CD4-positive, CD25-positive, alpha-beta regulatory T cell (primary cell): ENCODE measurements around the gene ALKBH6. TPM values are rescaled to one million over a fixed set of nuclear protein-coding genes. Genes with fewer than 3 reads are reported as not detected.
A peak's percentile ranks its signal among the peaks of the same experiment; 100 is the strongest.

Experiments
- ATAC-seq, 2 donors: fragments of 150-1000 bp; cut with Tn5 transposase; one replicate each; pipeline ENCODE4 v1.10.0; 2021; ENCODE audit warnings: low read depth in 2 of 2, moderate number of reproducible peaks in 2 of 2, moderate library complexity in 1 of 2
- DNase-seq, 3 donors: peaks; one replicate each; pipeline versions ENCODE4 v3.0.0 to v3.0.0-alpha.2; 2012 to 2022; ENCODE audit warnings: mixed read lengths in 1 of 3
- H3K27ac ChIP-seq: one replicate; pipeline ENCODE4 v1.7.0; 2013; ENCODE audit warnings: mild to moderate bottlenecking, low read length; ENCODE audit not compliant: insufficient read depth, poor library complexity, severe bottlenecking
- H3K27me3 ChIP-seq: one replicate; pipeline ENCODE4 v1.7.0; 2013; ENCODE audit warnings: low read length; ENCODE audit not compliant: control insufficient read depth, insufficient read depth
- H3K36me3 ChIP-seq: one replicate; pipeline ENCODE4 v1.7.0; 2013; ENCODE audit warnings: mild to moderate bottlenecking, low read length, moderate library complexity; ENCODE audit not compliant: control insufficient read depth, insufficient read depth
- H3K4me1 ChIP-seq: 2 replicates; pipeline ENCODE4 v1.7.0; 2013; ENCODE audit warnings: mild to moderate bottlenecking, low read length; ENCODE audit not compliant: insufficient read depth, control insufficient read depth, poor library complexity, severe bottlenecking
- H3K4me3 ChIP-seq: one replicate; pipeline ENCODE4 v1.7.0; 2013; ENCODE audit warnings: low read depth, mild to moderate bottlenecking, low read length, moderate library complexity
- H3K9me3 ChIP-seq, 2 experiments: 1 replicate in 1 of 2; 2 replicates in 1 of 2; pipeline ENCODE4 v1.7.0; 2013; ENCODE audit warnings: low read length in 2 of 2, mild to moderate bottlenecking in 1 of 2, moderate library complexity in 1 of 2; ENCODE audit not compliant: control insufficient read depth in 2 of 2
- H3K27ac Mint-ChIP-seq, 3 donors: one replicate each; pipeline ENCODE4 v1.8.0; 2020 to 2022; ENCODE audit warnings: mild to moderate bottlenecking in 3 of 3, mixed read lengths in 3 of 3, moderate library complexity in 2 of 3
- H3K27me3 Mint-ChIP-seq: one replicate; pipeline ENCODE4 v1.8.0; 2022; ENCODE audit warnings: mild to moderate bottlenecking, mixed read lengths
- H3K36me3 Mint-ChIP-seq: one replicate; pipeline ENCODE4 v1.8.0; 2020; ENCODE audit warnings: mixed read lengths
- H3K4me1 Mint-ChIP-seq, 4 donors: one replicate each; pipeline ENCODE4 v1.8.0; 2020 to 2022; ENCODE audit warnings: mixed read lengths in 4 of 4, mild to moderate bottlenecking in 1 of 4
- H3K4me3 Mint-ChIP-seq, 4 donors: one replicate each; pipeline ENCODE4 v1.8.0; 2020 to 2022; ENCODE audit warnings: mild to moderate bottlenecking in 4 of 4, mixed read lengths in 4 of 4, moderate library complexity in 3 of 4
- H3K9me3 Mint-ChIP-seq, 7 donors: one replicate each; pipeline ENCODE4 v1.8.0; 2020 to 2022; ENCODE audit warnings: mixed read lengths in 7 of 7, mild to moderate bottlenecking in 3 of 7, moderate library complexity in 2 of 7
- polyA plus RNA-seq, 4 donors: library from polyadenylated mRNA; unstranded; fragments of 300-500 nt; fragmentation: Illumina TruSeq; gene quantifications; one replicate each; pipeline ENCODE4 v1.2.3, GENCODE V29; 2021
- total RNA-seq: library from RNA; stranded (reverse); gene quantifications from one replicate; pipeline ENCODE4 v1.2.3, GENCODE V29; 2022

The ALKBH6 gene
- total and polyA plus RNA-seq, 5 donors from 2014 or later, result 18.3 to 35.8 (median 25.1) TPM

DNA sequence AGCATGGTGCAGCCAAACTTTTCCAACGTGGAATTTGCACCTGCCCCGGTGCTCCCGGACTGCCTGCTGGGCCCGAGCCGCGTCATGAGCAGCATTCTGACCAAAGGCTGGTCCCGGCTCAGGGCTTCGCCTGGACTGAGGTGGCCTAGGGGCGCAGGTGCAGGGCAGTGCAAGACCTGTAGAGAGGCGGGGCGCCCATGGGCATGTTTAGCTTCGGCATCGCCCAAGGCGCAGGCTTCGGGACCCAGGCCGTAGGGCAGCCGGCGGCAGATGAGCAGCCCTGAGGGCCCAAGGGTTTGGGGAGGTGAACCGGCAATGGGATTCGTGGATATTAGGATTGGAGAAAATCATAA lies 54.1 kb downstream of the ALKBH6 start:
- H3K27me3 ChIP-seq, result no peaks in the 10 kb centered on the region
- DNase-seq (no peak), ATAC-seq (no peak)
- Mint-ChIP-seq H3K9me3 (no peaks in the 10 kb centered on the region), H3K36me3 (no peaks in the 10 kb centered on the region), H3K4me3 (peak overlapping the region in 3 of 4 donors; percentile 76 to 92 (median 81)), H3K27me3 (peaks cover 11% of the 10 kb centered on the region), H3K4me1 (peaks cover 0 to 48% (median 16%) of the 10 kb centered on the region in 4 donors), H3K27ac (peak overlapping the region in 1 of 3 donors; percentile 42)
- no peak overlapping the region for H3K27ac ChIP-seq
- H3K4me3 ChIP-seq, result no peak overlapping the region
- H3K9me3 ChIP-seq, result no peaks in the 10 kb centered on the region
- no peaks in the 10 kb centered on the region for H3K36me3 ChIP-seq
- peaks cover 30% of the 10 kb centered on the region for H3K4me1 ChIP-seq

Other genes with a start within 250 kb of the ALKBH6 start
- 46.7 TPM for gene ARHGAP33, start 238.6 kb downstream of the ALKBH6 start, total RNA-seq
- gene ARHGAP33, start 238.6 kb downstream of the ALKBH6 start, polyA plus RNA-seq, result under 1 TPM in 1 of 4 donors, not detected in 3; 0.40 TPM
- not detected for gene PRODH2, start 201.4 kb downstream of the ALKBH6 start, total RNA-seq
- gene PRODH2, start 201.4 kb downstream of the ALKBH6 start, polyA plus RNA-seq, result not detected
- gene NPHS1, start 161.7 kb downstream of the ALKBH6 start, total RNA-seq, result not detected
- not detected for gene NPHS1, start 161.7 kb downstream of the ALKBH6 start, polyA plus RNA-seq
- not detected for gene KIRREL2, start 157.3 kb downstream of the ALKBH6 start, total RNA-seq
- gene KIRREL2, start 157.3 kb downstream of the ALKBH6 start, polyA plus RNA-seq, result not detected
- gene APLP1, start 145.6 kb downstream of the ALKBH6 start, total RNA-seq, result not detected
- not detected for gene APLP1, start 145.6 kb downstream of the ALKBH6 start, polyA plus RNA-seq
- 120 TPM for gene NFKBID, start 113.7 kb downstream of the ALKBH6 start, total RNA-seq
- 1 to 10 TPM; 2.7 to 4.2 (median 3.6) TPM for gene NFKBID, start 113.7 kb downstream of the ALKBH6 start, polyA plus RNA-seq
- 104 TPM for gene HCST, start 111.7 kb downstream of the ALKBH6 start, total RNA-seq
- 100 to 1,000 TPM; 640 to 863 (median 760) TPM for gene HCST, start 111.7 kb downstream of the ALKBH6 start, polyA plus RNA-seq
- gene TYROBP, start 105.9 kb downstream of the ALKBH6 start, total RNA-seq, result not detected
- 1 to 10 TPM in 3 of 4 donors, under 1 TPM in 1; 0.49 to 6.9 (median 2.1) TPM for gene TYROBP, start 105.9 kb downstream of the ALKBH6 start, polyA plus RNA-seq
- gene LRFN3, start 77.8 kb downstream of the ALKBH6 start, total RNA-seq, result 7.7 TPM
- 1 to 10 TPM in 1 of 4 donors, under 1 TPM in 3; 0.63 to 1.4 (median 0.84) TPM for gene LRFN3, start 77.8 kb downstream of the ALKBH6 start, polyA plus RNA-seq
- gene SDHAF1, start 19.0 kb downstream of the ALKBH6 start, total RNA-seq, result 11.8 TPM
- 10 to 100 TPM; 44.0 to 71.2 (median 67.4) TPM for gene SDHAF1, start 19.0 kb downstream of the ALKBH6 start, polyA plus RNA-seq
- gene SYNE4, start 5.4 kb downstream of the ALKBH6 start, total RNA-seq, result 1.5 TPM
- under 1 TPM in 1 of 4 donors, not detected in 3; 0.40 TPM for gene SYNE4, start 5.4 kb downstream of the ALKBH6 start, polyA plus RNA-seq
- 1.4 TPM for gene CLIP3, start 18.7 kb upstream of the ALKBH6 start, total RNA-seq
- gene CLIP3, start 18.7 kb upstream of the ALKBH6 start, polyA plus RNA-seq, result 1 to 10 TPM in 1 of 4 donors, under 1 TPM in 3; 0.38 to 1.3 (median 0.61) TPM
- gene THAP8, start 40.1 kb upstream of the ALKBH6 start, total RNA-seq, result 2.9 TPM
- 1 to 10 TPM; 3.5 to 8.2 (median 6.7) TPM for gene THAP8, start 40.1 kb upstream of the ALKBH6 start, polyA plus RNA-seq
- 6.8 TPM for gene WDR62, start 40.7 kb upstream of the ALKBH6 start, total RNA-seq
- under 1 TPM in 3 of 4 donors, not detected in 1; 0.21 to 0.46 (median 0.44) TPM for gene WDR62, start 40.7 kb upstream of the ALKBH6 start, polyA plus RNA-seq
- gene OVOL3, start 96.9 kb upstream of the ALKBH6 start, total RNA-seq, result not detected
- gene OVOL3, start 96.9 kb upstream of the ALKBH6 start, polyA plus RNA-seq, result not detected
- 29.4 TPM for gene POLR2I, start 100.7 kb upstream of the ALKBH6 start, total RNA-seq
- gene POLR2I, start 100.7 kb upstream of the ALKBH6 start, polyA plus RNA-seq, result 100 to 1,000 TPM; 128 to 185 (median 160) TPM
- gene TBCB, start 101.3 kb upstream of the ALKBH6 start, total RNA-seq, result 129 TPM
- gene TBCB, start 101.3 kb upstream of the ALKBH6 start, polyA plus RNA-seq, result 100 to 1,000 TPM; 235 to 346 (median 289) TPM
- gene CAPNS1, start 125.9 kb upstream of the ALKBH6 start, total RNA-seq, result 262 TPM
- 100 to 1,000 TPM; 105 to 185 (median 140) TPM for gene CAPNS1, start 125.9 kb upstream of the ALKBH6 start, polyA plus RNA-seq
- gene COX7A1, start 138.2 kb upstream of the ALKBH6 start, total RNA-seq, result not detected
- not detected for gene COX7A1, start 138.2 kb upstream of the ALKBH6 start, polyA plus RNA-seq
- gene ZNF565, start 200.5 kb upstream of the ALKBH6 start, total RNA-seq, result 5.7 TPM
- gene ZNF565, start 200.5 kb upstream of the ALKBH6 start, polyA plus RNA-seq, result 1 to 10 TPM; 1.0 to 3.5 (median 2.4) TPM
- gene ZNF146, start 200.9 kb upstream of the ALKBH6 start, total RNA-seq, result 26.4 TPM
- gene ZNF146, start 200.9 kb upstream of the ALKBH6 start, polyA plus RNA-seq, result 10 to 100 TPM; 54.5 to 67.2 (median 60.6) TPM